ENCODE results near the gene DLGAP1. TPM values are rescaled to one million over a fixed set of nuclear protein-coding genes. Genes with fewer than 3 reads are reported as not detected.
"Not testable (repeated sequence)": the region's sequence is repeated elsewhere in the genome, so short reads cannot be mapped to it uniquely, and the experiment has no call there.

DLGAP1 gene
- total RNA-seq (2021; fragmentation: NEBNext Ultra II Directional; extraction: Animal tissue kit (Norgen Biotek cat#: 25700)): 1 to 10 TPM in 2 of 6 experiments, under 1 TPM in 4; 0.19 to 1.3 (median 0.62) TPM
- long read RNA-seq, partial matches to known transcripts: 0 of 1 reads
- long read RNA-seq, other reads (novel, unspliced or antisense): 1 of 1 reads

- Mint-ChIP-seq H3K27ac (no peak within 1 kb of the TSS), H3K27me3 (ENCODE audit: insufficient read depth) (no peaks in the 10 kb centered on the region), H3K4me3 (no peak within 1 kb of the TSS), H3K36me3 (ENCODE audit: low read depth) (peaks cover 4% of the 10 kb centered on the region; the same call in 1 of the 2 replicates), H3K9me3 (peaks cover 43% of the 10 kb centered on the region), H3K4me1 (ENCODE audit: low read depth) (no peaks in the 10 kb centered on the region)
- no peak for DNase-seq
- no peak for TF ChIP-seq CTCF (IDR thresholded peaks at IDR 0.05)
Measured at GRCh38 chr18:4455113-4455811, at the start of gene DLGAP1. Gene DLGAP1 (minus strand): TSS chr18:4455307.

GRCh38 chr18:4494703-4495284 lies 39.7 kb upstream of the DLGAP1 start:
- H3K36me3 Mint-ChIP-seq (ENCODE audit: low read depth); H3K4me1 Mint-ChIP-seq (ENCODE audit: low read depth); H3K27ac Mint-ChIP-seq; DNase-seq; H3K4me3 Mint-ChIP-seq; H3K27me3 Mint-ChIP-seq (ENCODE audit: insufficient read depth): not testable (repeated sequence)
- H3K9me3 Mint-ChIP-seq: peaks cover 34% of the 10 kb centered on the region

GRCh38 chr18:4468511-4468910 lies 13.4 kb upstream of the DLGAP1 start:
- no peaks in the 10 kb centered on the region for H3K4me1 Mint-ChIP-seq (ENCODE audit: low read depth)
- H3K4me3 Mint-ChIP-seq: no peak overlapping the region
- no peaks in the 10 kb centered on the region for H3K36me3 Mint-ChIP-seq (ENCODE audit: low read depth)
- H3K27me3 Mint-ChIP-seq (ENCODE audit: insufficient read depth): no peaks in the 10 kb centered on the region
- no peak for TF ChIP-seq CTCF (IDR thresholded peaks at IDR 0.05)
- no peak overlapping the region for H3K27ac Mint-ChIP-seq
- DNase-seq: no peak
- peaks cover 40% of the 10 kb centered on the region for H3K9me3 Mint-ChIP-seq

- no peaks in the 10 kb centered on the region for H3K27me3 Mint-ChIP-seq (ENCODE audit: insufficient read depth)
- H3K4me3 Mint-ChIP-seq: no peak overlapping the region
- peaks cover 36% of the 10 kb centered on the region for H3K9me3 Mint-ChIP-seq
Measured at GRCh38 chr18:4454537-4455112, 482 bp downstream of the DLGAP1 start.

GRCh38 chr18:4453874-4454536 lies 1.1 kb downstream of the DLGAP1 start:
- DNase-seq: no peak
- no peak for TF ChIP-seq CTCF (IDR thresholded peaks at IDR 0.05)
- Mint-ChIP-seq H3K9me3 (peaks cover 30% of the 10 kb centered on the region), H3K27ac (no peak overlapping the region), H3K27me3 (ENCODE audit: insufficient read depth) (no peaks in the 10 kb centered on the region), H3K4me3 (no peak overlapping the region), H3K4me1 (ENCODE audit: low read depth) (no peaks in the 10 kb centered on the region), H3K36me3 (ENCODE audit: low read depth) (peaks cover 4% of the 10 kb centered on the region; the same call in 1 of the 2 replicates)

More at GRCh38 chr18:4454537-4455112, 482 bp downstream of the DLGAP1 start:
- DNase-seq: no peak
- Mint-ChIP-seq H3K4me1 (ENCODE audit: low read depth) (no peaks in the 10 kb centered on the region), H3K36me3 (ENCODE audit: low read depth) (peaks cover 4% of the 10 kb centered on the region; the same call in 1 of the 2 replicates), H3K27ac (no peak overlapping the region)
- TF ChIP-seq CTCF (IDR thresholded peaks at IDR 0.05): no peak

All from HFFc6 (cell line).